ENCODE data around the gene GSX2. TPM values are rescaled to one million over a fixed set of nuclear protein-coding genes. Genes with fewer than 3 reads are reported as not detected.
"Not testable (repeated sequence)": the region's sequence is repeated elsewhere in the genome, so short reads cannot be mapped to it uniquely, and the experiment has no call there.

The GSX2 gene
- total and polyA plus RNA-seq, 8 donors = not detected

GRCh38 chr4:54118850-54119589, 19.1 kb downstream of the GSX2 start:
- FAIRE-seq (no peak), ATAC-seq (no peak), DNase-seq (no peak)
- Histone ChIP-seq H3K4me1 (no peaks in the 10 kb centered on the region), H3K9me3 (no peaks in the 10 kb centered on the region), H3K4me3 (no peak overlapping the region), H3K27me3 (no peaks in the 10 kb centered on the region), H3K27ac (no peak overlapping the region), H3K36me3 (no peaks in the 10 kb centered on the region)
- intact Hi-C loops (cut with DNase I) = no loop called here
- WGBS, 2 donors = 59 to 63% methylated on average over 5 of the region's 5 CpGs
- TF ChIP-seq, protein P1, sequence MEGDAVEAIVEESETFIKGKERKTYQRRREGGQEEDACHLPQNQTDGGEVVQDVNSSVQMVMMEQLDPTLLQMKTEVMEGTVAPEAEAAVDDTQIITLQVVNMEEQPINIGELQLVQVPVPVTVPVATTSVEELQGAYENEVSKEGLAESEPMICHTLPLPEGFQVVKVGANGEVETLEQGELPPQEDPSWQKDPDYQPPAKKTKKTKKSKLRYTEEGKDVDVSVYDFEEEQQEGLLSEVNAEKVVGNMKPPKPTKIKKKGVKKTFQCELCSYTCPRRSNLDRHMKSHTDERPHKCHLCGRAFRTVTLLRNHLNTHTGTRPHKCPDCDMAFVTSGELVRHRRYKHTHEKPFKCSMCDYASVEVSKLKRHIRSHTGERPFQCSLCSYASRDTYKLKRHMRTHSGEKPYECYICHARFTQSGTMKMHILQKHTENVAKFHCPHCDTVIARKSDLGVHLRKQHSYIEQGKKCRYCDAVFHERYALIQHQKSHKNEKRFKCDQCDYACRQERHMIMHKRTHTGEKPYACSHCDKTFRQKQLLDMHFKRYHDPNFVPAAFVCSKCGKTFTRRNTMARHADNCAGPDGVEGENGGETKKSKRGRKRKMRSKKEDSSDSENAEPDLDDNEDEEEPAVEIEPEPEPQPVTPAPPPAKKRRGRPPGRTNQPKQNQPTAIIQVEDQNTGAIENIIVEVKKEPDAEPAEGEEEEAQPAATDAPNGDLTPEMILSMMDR (IDR thresholded peaks at IDR 0.05) = no peak

DNA sequence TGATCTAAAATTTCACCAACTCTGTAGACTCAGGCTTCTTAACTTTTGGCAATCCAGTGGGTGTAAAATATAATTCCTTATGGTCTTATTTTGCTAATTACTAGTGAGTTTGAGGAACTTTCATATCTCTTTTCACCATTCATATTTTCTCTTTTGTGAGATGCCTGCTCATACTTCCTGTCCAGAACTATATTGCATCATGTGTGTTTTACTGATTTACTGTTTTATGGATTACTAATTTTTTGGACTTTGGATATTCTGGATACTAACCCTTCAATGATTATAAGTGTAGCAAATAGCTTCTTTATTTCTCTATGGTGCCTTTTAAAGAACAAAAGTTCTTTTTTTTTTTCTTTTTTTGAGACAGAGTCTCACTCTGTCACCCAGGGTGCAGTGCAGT, 20.6 kb downstream of the GSX2 start:
- Histone ChIP-seq H3K27ac (no peak overlapping the region), H3K4me1 (no peaks in the 10 kb centered on the region), H3K9me3 (no peaks in the 10 kb centered on the region), H3K27me3 (no peaks in the 10 kb centered on the region), H3K36me3 (no peaks in the 10 kb centered on the region), H3K4me3 (no peak overlapping the region)
- intact Hi-C loops (cut with DNase I) = no loop called here
- TF ChIP-seq, protein P1 (IDR thresholded peaks at IDR 0.05) = no peak
- DNase-seq (no peak), ATAC-seq (no peak), FAIRE-seq (no peak)

GRCh38 chr4:54127660-54128059, 27.7 kb downstream of the GSX2 start:
- intact Hi-C loops (cut with DNase I) = no loop called here
- Histone ChIP-seq H3K4me1 (no peaks in the 10 kb centered on the region), H3K27ac (no peak overlapping the region), H3K9me3 (no peaks in the 10 kb centered on the region), H3K4me3 (no peak overlapping the region), H3K27me3 (peaks cover 0 to 4% (median 0%) of the 10 kb centered on the region in 4 donors), H3K36me3 (no peaks in the 10 kb centered on the region)
- no peak for FAIRE-seq
- TF ChIP-seq, protein P1 (IDR thresholded peaks at IDR 0.05) = no peak
- DNase-seq = no peak
- WGBS, 2 donors = 97 to 100% methylated on average over 1 of the region's 1 CpG
- ATAC-seq = no peak

- H3K36me3 ChIP-seq; H3K27me3 ChIP-seq; FAIRE-seq; H3K27ac ChIP-seq; ATAC-seq; intact Hi-C loops (cut with DNase I); DNase-seq; H3K4me1 ChIP-seq; H3K4me3 ChIP-seq; H3K9me3 ChIP-seq: not testable (repeated sequence)
- 68 to 97% methylated on average over 2 of the region's 2 CpGs for WGBS, 2 donors
These were observed 28.7 kb downstream of the GSX2 start for GRCh38 chr4:54128694-54129093.

DNA sequence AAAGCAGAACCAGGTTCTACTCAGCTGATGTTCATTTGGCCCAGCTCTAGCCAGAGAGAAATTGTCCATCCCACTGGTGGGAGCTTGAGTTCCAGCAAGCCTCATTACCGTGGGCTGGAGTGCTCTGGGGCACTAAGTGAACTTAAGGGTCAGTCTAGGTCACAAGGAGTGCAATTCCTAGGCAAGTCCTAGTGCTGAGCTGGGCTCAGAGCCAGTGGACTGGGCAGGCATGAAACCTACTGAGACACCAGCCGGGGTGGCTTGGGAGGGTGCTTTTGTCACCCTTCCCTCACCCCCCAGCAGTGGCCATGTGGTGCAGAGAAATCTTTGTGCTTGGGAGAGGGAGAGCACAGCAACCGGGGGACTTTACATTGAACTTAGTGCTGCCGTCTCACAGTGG, 39.4 kb downstream of the GSX2 start:
- Histone ChIP-seq H3K4me1 (no peaks in the 10 kb centered on the region), H3K27me3 (no peaks in the 10 kb centered on the region), H3K27ac (no peak overlapping the region), H3K4me3 (no peak overlapping the region), H3K9me3 (no peaks in the 10 kb centered on the region), H3K36me3 (no peaks in the 10 kb centered on the region)
- ATAC-seq (no peak), DNase-seq (no peak), FAIRE-seq (no peak)
- 64 to 68% methylated on average over 4 of the region's 4 CpGs for WGBS, 2 donors
- TF ChIP-seq, protein P1 (IDR thresholded peaks at IDR 0.05) = no peak
- intact Hi-C loops (cut with DNase I) = no loop called here
